Measurements from ENCODE around the gene ZC3H4. TPM values are rescaled to one million over a fixed set of nuclear protein-coding genes. Genes with fewer than 3 reads are reported as not detected.
A peak's percentile ranks its signal among the peaks of the same experiment; 100 is the strongest.

ZC3H4 gene
- total RNA-seq, 1 donor from 2014 or later: 89.1 TPM

- ATAC-seq (ENCODE audit: low read depth) (no peak), DNase-seq (no peak)
- ChIA-PET CTCF (no interaction called here), POLR2A (interaction anchor here (0.6 to 1.0 kb wide), 2 partner anchors 22 to 98 kb away, joined by 5 to 14 read pairs; no protein-coding TSS in a partner anchor)
- no peak for TF ChIP-seq CTCF (IDR thresholded peaks at IDR 0.05)
- Mint-ChIP-seq H3K9me3 (peaks cover 2% of the 10 kb centered on the region), H3K27me3 (no peaks in the 10 kb centered on the region), H3K36me3 (ENCODE audit: low read depth) (peaks cover 36% of the 10 kb centered on the region), H3K4me3 (no peak overlapping the region), H3K4me1 (peaks cover 44% of the 10 kb centered on the region), H3K27ac (no peak overlapping the region)
- intact Hi-C loops (cut with micrococcal nuclease): no loop called here
Measured at GRCh38 chr19:47134545-47134944, 21.0 kb upstream of the ZC3H4 start.

GRCh38 chr19:47133021-47133471, 19.5 kb upstream of the ZC3H4 start:
- no peak for ATAC-seq (ENCODE audit: low read depth)

GRCh38 chr19:47132194-47132852, 18.7 kb upstream of the ZC3H4 start:
- H3K4me1 Mint-ChIP-seq: peaks cover 44% of the 10 kb centered on the region
- H3K27ac Mint-ChIP-seq: no peak overlapping the region

More at GRCh38 chr19:47133021-47133471, 19.5 kb upstream of the ZC3H4 start:
- peaks cover 2% of the 10 kb centered on the region for H3K9me3 Mint-ChIP-seq
- ChIA-PET POLR2A (interaction anchor here (0.7 to 3.2 kb wide), 2 partner anchors 21 to 1365 kb away, joined by 5 to 60 read pairs; partner anchors contain the start of gene ZC3H4), CTCF (interaction anchor here (0.7 to 1.8 kb wide), 3 partner anchors 19 to 24 kb away, joined by 3 to 4 read pairs (median 3); partner anchors contain the start of gene ZC3H4)
- no peak for TF ChIP-seq CTCF (IDR thresholded peaks at IDR 0.05)
- H3K36me3 Mint-ChIP-seq (ENCODE audit: low read depth): peaks cover 27% of the 10 kb centered on the region
- intact Hi-C loops (cut with micrococcal nuclease): no loop called here
- no peaks in the 10 kb centered on the region for H3K27me3 Mint-ChIP-seq
- H3K4me1 Mint-ChIP-seq: peaks cover 44% of the 10 kb centered on the region
- no peak overlapping the region for H3K27ac Mint-ChIP-seq
- DNase-seq: no peak
- H3K4me3 Mint-ChIP-seq: no peak overlapping the region

GRCh38 chr19:47130589-47131227, 17.1 kb upstream of the ZC3H4 start, which contains the start of gene SAE1:
Gene SAE1 (plus strand): TSS chr19:47130835. CDS start chr19:47130931, 96 bp downstream.
- H3K4me1 Mint-ChIP-seq: peaks cover 44% of the 10 kb centered on the region
- no peaks in the 10 kb centered on the region for H3K27me3 Mint-ChIP-seq
- DNase-seq (peak; percentile 94), ATAC-seq (ENCODE audit: low read depth) (peak; percentile 89)
- CTCF ChIA-PET: interaction anchor here (1.2 to 2.5 kb wide), 8 partner anchors 19 to 218 kb away, joined by 3 to 18 read pairs (median 4); partner anchors contain the start of genes DHX34 and INAFM1
- peak within 1 kb of the TSS; percentile 94 for H3K27ac Mint-ChIP-seq
- POLR2A ChIA-PET: interaction anchor here (0.6 to 3.2 kb wide), 18 partner anchors 9 to 1592 kb away, joined by 3 to 60 read pairs (median 4); partner anchors contain the start of genes CCDC9, DHX34, INAFM1 and ZC3H4
- H3K4me3 Mint-ChIP-seq: peak within 1 kb of the TSS; percentile 99
- TF ChIP-seq CTCF (IDR thresholded peaks at IDR 0.05): no peak
- peaks cover 23% of the 10 kb centered on the region for H3K36me3 Mint-ChIP-seq (ENCODE audit: low read depth)
- intact Hi-C loops (cut with micrococcal nuclease): loop anchor here (1.0 kb wide), 2 partner anchors 17 to 114 kb away; partner anchors contain the start of gene ZC3H4
- peaks cover 2% of the 10 kb centered on the region for H3K9me3 Mint-ChIP-seq

More at GRCh38 chr19:47132194-47132852, 18.7 kb upstream of the ZC3H4 start:
- DNase-seq (no peak), ATAC-seq (ENCODE audit: low read depth) (no peak)
- intact Hi-C loops (cut with micrococcal nuclease): no loop called here
- H3K36me3 Mint-ChIP-seq (ENCODE audit: low read depth): peaks cover 23% of the 10 kb centered on the region
- H3K9me3 Mint-ChIP-seq: peaks cover 2% of the 10 kb centered on the region
- no peak for TF ChIP-seq CTCF (IDR thresholded peaks at IDR 0.05)
- ChIA-PET POLR2A (interaction anchor here (0.6 to 3.2 kb wide), 7 partner anchors 20 to 1364 kb away, joined by 4 to 60 read pairs (median 9); partner anchors contain the start of genes NPAS1 and ZC3H4), CTCF (interaction anchor here (0.5 to 2.5 kb wide), 8 partner anchors 18 to 142 kb away, joined by 3 to 18 read pairs (median 4); partner anchors contain the start of genes INAFM1 and ZC3H4)
- peak overlapping the region; percentile 99 for H3K4me3 Mint-ChIP-seq
- no peaks in the 10 kb centered on the region for H3K27me3 Mint-ChIP-seq
